Right ventricle myocardium superior (tissue), 1 donor: ENCODE data around the gene SFMBT2. TPM values are rescaled to one million over a fixed set of nuclear protein-coding genes. Genes with fewer than 3 reads are reported as not detected.

ENCODE experiments used
- ATAC-seq: fragments of 200-7000 bp; cut with Tn5 transposase; one replicate; pipeline ENCODE4 v1.9.1; 2020; ENCODE audit warnings: mild to moderate bottlenecking; ENCODE audit not compliant: poor library complexity
- DNase-seq: peaks from one replicate; pipeline ENCODE4 v3.0.0-alpha.2; 2020
- intact Hi-C: fragments of 100-400 bp; cut with DNase I; formaldehyde crosslinking; loops from one replicate; pipeline ENCODE4 v1.11.2; 2022
- total RNA-seq: library from RNA; stranded (reverse); fragmentation: NEBNext Ultra II Directional; extraction: Animal tissue kit (Norgen Biotek cat#: 25700); gene quantifications from one replicate; pipeline ENCODE4 v1.2.1, GENCODE V29; 2021
- donor health status: DM: no; HTN: yes; CAD: no; lungs with severe emphysema.

The SFMBT2 gene
- total RNA-seq, 1 donor from 2014 or later, result 9.4 TPM

DNA sequence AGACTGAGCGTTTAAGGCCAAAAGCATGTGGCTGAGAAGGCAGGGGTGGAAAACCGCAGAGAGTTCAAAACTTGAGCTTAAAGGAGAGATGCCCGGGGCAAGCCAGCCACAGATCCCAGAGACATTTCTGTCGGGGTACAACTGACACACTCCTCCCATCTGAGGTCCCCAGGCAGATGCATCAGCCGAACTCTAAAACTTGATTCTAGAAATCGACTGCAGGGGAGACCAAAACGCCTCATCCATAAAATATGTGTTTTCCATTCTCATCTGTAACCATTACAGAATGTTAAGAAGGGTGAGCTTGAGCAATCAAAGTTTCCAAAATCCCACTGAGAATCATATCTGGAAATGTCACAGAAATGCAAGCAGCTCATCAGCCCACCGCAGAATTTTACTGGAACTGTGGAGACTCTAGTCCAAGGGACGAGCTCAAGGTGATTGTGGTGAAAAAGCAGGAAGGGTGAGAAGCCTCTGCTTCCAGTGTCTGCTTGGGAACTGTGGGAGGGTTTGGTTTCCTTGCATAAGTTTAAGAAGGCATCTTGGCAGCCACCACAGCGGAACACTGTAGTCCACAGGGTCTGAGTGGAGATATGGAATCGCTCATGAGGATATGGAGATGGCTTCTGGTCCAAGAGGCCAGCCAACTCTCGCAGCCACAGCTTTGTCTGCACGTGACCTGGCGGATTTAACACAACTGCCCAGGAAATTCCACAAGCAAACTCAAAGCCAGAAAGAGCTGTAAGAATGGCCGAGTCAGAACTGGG lies 249.2 kb downstream of the SFMBT2 start:
- intact Hi-C loops, result no loop called here
- peak; percentile 80 for ATAC-seq
- peak; percentile 66 for DNase-seq

DNA sequence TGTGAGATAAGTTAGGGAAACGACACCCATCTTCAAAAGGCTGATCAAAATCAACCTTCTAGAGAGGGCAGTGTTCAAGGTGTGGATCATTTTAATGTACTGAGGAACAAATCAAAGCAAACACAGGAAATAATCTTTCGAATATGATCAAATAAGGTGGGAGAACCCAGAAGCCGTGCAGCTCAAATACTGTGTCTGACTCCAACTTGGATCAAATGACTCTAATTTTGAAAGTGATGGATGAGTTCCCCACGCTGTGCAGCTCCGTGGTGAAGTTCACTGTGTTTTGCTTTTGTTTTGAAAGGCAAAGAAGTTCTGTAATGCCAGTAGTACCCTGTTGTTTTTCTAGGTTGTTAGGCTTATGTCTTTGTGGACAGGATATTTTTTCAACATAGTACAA lies 250.9 kb downstream of the SFMBT2 start:
- DNase-seq (no peak), ATAC-seq (no peak)
- intact Hi-C loops, result no loop called here

DNA sequence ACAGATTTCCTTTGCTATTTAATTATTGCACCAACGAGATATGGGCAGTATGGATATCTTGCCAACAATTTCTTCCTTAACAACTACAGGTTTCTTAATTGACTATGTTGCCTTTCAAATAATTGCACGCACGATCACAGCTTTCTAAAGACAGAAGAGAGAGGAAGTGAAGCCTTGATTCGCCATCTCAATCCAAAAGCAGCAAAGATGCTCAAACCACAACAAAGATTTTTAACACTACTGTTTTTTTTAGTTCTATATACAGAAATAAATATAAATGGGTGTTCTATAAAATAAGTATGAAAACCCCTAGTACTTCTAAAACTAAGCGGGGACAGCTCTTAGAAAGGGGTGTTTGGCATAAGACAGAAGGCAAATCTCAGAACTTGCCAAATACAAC lies 251.3 kb downstream of the SFMBT2 start:
- ATAC-seq, result no peak
- intact Hi-C loops, result no loop called here

GRCh38 chr10:7157091-7157490 lies 253.7 kb downstream of the SFMBT2 start:
- DNase-seq, result no peak
- intact Hi-C loops, result no loop called here

More for the DNA sequence above, 251.3 kb downstream of the SFMBT2 start:
- DNase-seq, result no peak

GRCh38 chr10:7153750-7154149 lies 257.1 kb downstream of the SFMBT2 start:
- DNase-seq (no peak), ATAC-seq (no peak)
- intact Hi-C loops, result no loop called here

More at GRCh38 chr10:7157091-7157490, 253.7 kb downstream of the SFMBT2 start:
- no peak for ATAC-seq

DNA sequence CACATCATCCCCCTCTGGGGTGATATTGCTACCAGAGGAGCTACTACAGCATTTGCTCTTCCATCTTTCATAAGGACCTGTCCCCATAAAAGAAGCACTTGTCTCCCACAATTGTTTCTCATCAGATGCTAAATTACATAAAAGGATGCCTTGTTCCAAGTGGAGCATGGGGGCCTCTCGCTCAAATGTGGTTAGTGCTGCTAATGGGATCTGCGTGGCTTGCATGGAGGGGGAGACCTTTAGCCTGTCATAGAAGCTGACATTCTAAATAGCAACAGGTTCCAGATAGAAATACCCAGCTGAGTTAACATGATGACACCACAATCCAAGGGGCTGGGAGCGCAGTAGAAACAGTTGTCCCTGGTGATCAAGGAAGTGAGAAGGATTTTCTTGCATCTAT lies 257.9 kb downstream of the SFMBT2 start:
- intact Hi-C loops, result no loop called here
- ATAC-seq, result no peak
- no peak for DNase-seq

GRCh38 chr10:7152341-7152740 lies 258.5 kb downstream of the SFMBT2 start:
- DNase-seq (no peak), ATAC-seq (no peak)
- intact Hi-C loops, result no loop called here

DNA sequence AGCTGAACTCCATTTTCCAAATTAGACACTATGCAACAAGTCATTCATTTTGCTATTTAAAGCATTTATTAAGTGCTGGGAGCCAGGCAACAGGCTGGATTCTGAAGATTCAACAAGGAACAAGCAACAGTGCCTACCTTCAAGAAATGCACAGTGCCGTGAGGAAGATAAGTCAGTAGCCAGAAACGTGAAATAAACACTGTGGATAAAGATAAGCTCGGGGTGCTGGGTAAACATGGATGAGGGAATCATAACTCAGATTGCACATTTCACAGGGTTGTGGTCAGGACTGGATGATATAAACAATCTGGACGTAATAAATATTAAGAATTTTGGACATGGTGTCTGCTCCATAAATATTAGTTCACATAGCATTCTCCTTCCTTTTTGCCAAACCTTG lies 259.3 kb downstream of the SFMBT2 start:
- intact Hi-C loops, result no loop called here
- no peak for ATAC-seq
- DNase-seq, result no peak

DNA sequence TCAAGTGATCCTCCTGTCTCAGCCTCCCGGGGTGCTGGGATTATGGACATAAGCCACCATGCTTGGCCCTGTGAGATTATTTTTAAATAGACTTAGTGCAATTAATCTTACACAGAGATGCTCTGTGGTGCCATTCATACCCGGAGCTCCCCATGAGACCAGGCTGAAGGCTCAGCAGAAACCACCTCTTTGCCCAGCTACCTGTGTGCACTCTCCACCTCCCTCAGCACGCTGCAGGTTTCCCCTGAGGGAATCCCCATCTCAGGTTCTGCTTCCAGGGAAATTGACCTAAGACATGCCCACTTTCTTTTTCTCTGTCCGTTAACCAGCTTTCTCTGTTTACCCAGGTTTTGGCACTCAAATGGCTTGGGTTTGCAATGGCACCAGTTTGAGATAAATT lies 260.5 kb downstream of the SFMBT2 start:
- intact Hi-C loops, result no loop called here
- ATAC-seq (no peak), DNase-seq (no peak)

DNA sequence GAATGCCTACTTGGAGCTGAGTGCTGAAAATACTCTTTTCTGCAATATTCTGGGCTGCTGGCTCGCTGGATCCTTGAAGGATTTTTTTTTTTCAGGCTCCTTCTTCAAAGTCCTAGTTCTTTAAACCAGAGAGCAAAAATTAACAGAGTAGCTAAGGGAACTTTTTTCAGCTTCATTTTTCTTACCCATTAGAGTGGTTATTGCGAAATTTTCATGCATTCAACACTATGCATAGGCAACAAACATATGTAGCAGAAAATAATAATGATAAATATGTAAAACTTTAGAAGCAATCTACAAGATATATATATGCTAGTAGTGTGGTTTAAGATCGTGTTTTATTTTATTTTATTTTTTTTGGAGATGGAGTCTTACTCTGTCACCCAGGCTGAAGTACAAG lies 264.6 kb downstream of the SFMBT2 start:
- DNase-seq (no peak), ATAC-seq (no peak)
- intact Hi-C loops, result no loop called here

- DNase-seq (no peak), ATAC-seq (no peak)
- intact Hi-C loops, result no loop called here
Observed at GRCh38 chr10:7136016-7136415, 274.8 kb downstream of the SFMBT2 start.

DNA sequence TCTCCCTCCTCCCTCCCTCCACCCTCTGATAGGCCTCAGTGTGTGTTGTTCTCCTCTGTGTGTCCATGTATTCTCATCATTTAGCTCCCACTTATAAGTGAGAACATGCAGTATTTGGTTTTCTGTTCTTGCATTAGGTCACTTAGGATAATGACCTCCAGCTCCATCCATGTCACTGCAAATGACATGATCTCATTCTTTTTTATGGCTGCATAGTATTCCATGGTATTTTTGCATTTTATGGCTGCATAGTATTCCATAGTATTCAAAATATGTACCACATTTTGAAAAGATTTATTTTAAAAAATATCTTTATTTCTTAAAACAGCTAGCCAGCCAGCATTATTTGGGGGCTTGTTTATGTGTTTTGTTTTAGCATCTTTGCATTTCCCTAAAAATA lies 275.6 kb downstream of the SFMBT2 start:
- intact Hi-C loops, result no loop called here
- DNase-seq (no peak), ATAC-seq (no peak)

- DNase-seq, result no peak
- ATAC-seq, result no peak
- intact Hi-C loops, result no loop called here
Observed at GRCh38 chr10:7134448-7134847, 276.4 kb downstream of the SFMBT2 start.

DNA sequence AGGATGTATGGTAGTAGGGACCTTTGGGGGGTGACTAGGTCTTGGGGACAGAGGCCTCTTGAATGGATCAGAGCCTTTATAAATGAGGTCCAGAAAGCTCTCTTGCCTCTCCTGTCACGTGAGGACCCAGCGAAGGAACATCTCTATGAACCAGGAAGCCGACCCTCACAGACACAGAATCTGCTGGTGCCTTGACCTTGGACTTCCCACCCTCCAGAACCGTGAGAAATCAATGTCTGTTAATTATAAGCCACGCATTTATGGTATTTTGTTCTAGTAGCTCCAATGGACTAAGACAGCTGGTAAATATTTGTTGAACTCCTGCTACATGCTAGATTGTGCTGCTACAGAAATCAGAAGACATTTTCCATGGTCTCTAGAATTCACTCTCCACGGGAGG lies 276.9 kb downstream of the SFMBT2 start:
- ATAC-seq, result no peak
- DNase-seq, result no peak
- intact Hi-C loops, result no loop called here

GRCh38 chr10:7133278-7133677 lies 277.6 kb downstream of the SFMBT2 start:
- intact Hi-C loops, result no loop called here

DNA sequence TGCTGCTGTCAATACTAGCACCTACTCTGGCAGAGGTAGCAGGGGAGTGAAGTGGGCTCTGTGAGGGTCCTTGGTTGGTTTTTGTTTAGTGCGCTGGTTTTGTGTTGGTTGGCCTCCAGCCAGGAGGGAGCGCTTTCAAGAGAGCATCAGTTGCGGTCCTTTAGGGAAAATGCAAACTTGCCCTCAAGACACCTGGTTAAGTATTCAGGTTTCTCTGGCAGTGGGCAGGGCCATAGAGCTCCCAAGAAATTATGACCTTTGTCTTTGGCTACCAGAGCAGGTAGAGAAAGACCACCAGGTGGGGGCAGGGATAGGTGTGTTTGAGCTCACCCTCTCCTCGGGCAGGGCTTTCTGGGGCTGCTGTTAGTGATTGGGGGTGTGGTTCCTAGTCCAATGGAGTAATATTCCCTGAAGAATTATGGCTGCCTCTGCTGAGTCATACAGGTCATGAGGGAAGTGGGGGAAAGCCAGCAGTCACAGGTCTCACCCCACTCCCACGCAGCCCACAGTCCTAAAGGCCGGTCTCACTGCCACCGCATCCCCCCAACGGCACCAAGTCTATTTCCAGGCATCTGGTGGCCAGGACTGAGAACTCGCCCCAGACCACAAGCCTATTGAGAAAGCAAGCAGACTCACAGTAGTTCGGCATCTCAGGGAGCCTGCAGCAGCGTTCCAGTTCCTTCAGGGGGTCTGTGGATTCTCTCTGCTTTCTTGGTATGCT lies 280.5 kb downstream of the SFMBT2 start:
- intact Hi-C loops, result no loop called here
- DNase-seq (no peak), ATAC-seq (no peak)

More at GRCh38 chr10:7133278-7133677, 277.6 kb downstream of the SFMBT2 start:
- ATAC-seq, result no peak
- DNase-seq, result no peak

DNA sequence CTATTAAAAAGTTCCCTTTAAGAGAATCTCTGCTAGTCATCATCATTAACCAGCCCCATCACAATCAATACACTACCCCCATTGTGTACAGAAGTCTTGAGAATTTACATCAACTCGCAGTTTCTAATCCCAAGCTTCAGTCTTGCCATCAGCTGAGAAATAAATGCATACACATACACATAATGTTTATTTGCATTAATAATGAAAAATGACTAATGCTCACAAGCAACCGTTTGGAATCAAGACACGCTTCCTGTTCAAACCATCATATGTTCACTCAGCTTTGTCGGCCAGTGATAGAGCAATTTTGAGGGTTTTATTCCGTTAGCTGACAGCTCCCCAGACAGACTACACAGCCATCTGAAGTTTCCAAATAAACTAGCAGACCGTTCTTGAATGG lies 287.1 kb downstream of the SFMBT2 start:
- intact Hi-C loops, result loop anchor here (5.0 to 10.0 kb wide), 2 partner anchors 131 to 294 kb away; no protein-coding TSS in a partner anchor
- DNase-seq, result no peak
- ATAC-seq, result no peak

DNA sequence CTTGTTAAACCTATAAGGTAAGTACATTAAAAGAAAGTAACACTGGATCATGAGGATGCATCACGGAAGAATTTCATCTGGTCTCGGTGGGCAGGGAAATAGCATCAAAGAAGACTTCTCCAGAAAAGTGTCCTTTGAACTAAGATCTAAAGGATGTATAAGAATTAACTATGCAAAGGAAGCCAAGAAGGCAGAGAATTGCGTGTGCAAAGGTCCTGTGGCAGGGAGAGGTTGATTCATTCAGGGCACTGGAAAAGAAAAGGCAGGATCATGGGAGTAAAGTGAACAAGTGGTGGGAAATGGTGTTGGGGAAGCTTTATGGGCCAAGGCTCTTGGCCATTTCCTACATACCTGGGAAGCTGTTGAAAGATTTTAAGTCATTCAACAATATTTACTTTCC lies 288.3 kb downstream of the SFMBT2 start:
- intact Hi-C loops, result loop anchor here (5.0 to 10.0 kb wide), 2 partner anchors 132 to 295 kb away; no protein-coding TSS in a partner anchor
- DNase-seq (no peak), ATAC-seq (no peak)

GRCh38 chr10:7121154-7121797 lies 289.6 kb downstream of the SFMBT2 start:
- intact Hi-C loops, result loop anchor here (5.0 to 10.0 kb wide), 2 partner anchors 134 to 296 kb away; no protein-coding TSS in a partner anchor
- DNase-seq (peak; percentile 63), ATAC-seq (peak; percentile 87)
